Measurements from ENCODE around the gene AP5S1.

Gene AP5S1

DNA sequence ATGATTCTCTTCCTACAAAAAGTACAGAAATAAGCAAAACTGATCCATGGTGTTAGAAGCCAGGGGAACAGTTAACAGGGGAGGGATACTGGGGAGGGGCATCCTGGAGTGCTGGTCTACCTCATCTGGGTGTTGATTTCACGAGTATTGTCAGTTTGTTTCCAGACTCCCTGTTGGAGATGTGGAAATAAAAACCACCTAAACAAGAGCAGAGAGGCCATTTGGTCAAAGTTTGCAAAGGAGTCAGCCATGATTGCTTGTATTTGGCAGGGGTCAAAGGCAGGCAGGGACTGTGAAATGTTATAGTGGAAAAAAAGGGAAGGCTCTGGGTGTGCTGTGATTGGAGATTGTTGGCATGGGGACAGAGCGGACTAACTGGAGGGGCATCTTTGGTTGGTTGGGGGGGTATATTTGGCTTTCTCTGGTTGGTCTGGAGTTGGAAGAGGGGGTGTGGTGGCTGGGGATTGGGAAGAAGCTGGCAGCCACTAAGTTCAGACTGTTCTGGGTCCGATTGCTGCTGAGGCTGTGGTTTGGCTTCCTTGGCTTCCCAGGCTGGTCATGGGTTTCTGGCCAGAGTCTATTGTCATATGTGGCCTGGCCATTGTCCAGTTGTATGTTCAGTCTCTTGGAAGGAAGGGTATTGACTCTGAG, 54.0 kb downstream of the AP5S1 start:
- Histone ChIP-seq H3K36me3 (replicated peaks; ENCODE audit: low read depth, low read length) (peaks cover 26% of the 10 kb centered on the region), H3K4me3 (ENCODE audit: low read length) (no peak overlapping the region), H3K4me1 (ENCODE audit: low read length) (peaks cover 12% of the 10 kb centered on the region), H3K27ac (ENCODE audit: low read length) (no peak overlapping the region), H3K79me2 (ENCODE audit: low read length) (no peaks in the 10 kb centered on the region), H4K20me1 (ENCODE audit: insufficient read depth, low read length) (peaks cover 18% of the 10 kb centered on the region), H2AFZ (ENCODE audit: low read depth, low read length) (no peak overlapping the region), H3K9ac (ENCODE audit: low read length) (no peak overlapping the region), H3K27me3 (ENCODE audit: low read depth, low read length) (no peaks in the 10 kb centered on the region), H3K4me2 (ENCODE audit: low read length) (no peak overlapping the region), H3K9me3 (ENCODE audit: insufficient read depth, low read length) (no peaks in the 10 kb centered on the region)
- no peak for TF ChIP-seq EZH2phosphoT487 (IDR thresholded peaks at IDR 0.05; ENCODE audit: low read depth)
- TF ChIP-seq, protein P1, sequence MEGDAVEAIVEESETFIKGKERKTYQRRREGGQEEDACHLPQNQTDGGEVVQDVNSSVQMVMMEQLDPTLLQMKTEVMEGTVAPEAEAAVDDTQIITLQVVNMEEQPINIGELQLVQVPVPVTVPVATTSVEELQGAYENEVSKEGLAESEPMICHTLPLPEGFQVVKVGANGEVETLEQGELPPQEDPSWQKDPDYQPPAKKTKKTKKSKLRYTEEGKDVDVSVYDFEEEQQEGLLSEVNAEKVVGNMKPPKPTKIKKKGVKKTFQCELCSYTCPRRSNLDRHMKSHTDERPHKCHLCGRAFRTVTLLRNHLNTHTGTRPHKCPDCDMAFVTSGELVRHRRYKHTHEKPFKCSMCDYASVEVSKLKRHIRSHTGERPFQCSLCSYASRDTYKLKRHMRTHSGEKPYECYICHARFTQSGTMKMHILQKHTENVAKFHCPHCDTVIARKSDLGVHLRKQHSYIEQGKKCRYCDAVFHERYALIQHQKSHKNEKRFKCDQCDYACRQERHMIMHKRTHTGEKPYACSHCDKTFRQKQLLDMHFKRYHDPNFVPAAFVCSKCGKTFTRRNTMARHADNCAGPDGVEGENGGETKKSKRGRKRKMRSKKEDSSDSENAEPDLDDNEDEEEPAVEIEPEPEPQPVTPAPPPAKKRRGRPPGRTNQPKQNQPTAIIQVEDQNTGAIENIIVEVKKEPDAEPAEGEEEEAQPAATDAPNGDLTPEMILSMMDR (IDR thresholded peaks at IDR 0.05; ENCODE audit: low read depth, low read length): no peak

DNA sequence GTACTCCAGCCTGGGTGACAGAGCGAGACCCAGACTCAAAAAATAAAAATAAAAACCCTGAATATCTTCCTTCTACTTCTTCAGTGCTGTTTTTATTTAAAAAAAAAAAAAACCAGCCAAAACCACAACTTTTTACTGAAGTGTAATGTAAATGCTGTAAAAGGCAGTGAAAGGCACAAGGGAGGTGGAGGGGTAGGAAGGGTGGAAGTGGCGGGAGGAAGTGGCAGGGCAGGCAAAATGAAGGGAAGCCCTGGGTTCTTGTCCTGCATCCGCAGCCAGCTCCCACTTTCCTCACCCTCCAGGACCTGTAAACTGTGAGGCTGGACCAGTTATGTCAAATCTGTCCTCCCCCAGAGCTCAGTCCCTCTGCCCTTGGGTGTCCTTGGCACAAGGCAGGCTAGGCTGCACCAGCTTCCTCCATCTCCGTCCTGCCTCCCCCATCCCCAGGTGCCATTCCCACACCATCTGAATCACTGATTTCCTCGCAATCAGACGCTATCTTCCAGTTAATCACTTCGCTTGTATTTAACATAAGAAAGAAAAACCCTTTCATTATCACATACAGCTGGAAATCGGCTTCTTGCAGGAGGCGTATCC, 55.1 kb downstream of the AP5S1 start:
- Histone ChIP-seq H3K36me3 (replicated peaks; ENCODE audit: low read depth, low read length) (peaks cover 26% of the 10 kb centered on the region), H3K4me1 (ENCODE audit: low read length) (peaks cover 12% of the 10 kb centered on the region), H3K79me2 (ENCODE audit: low read length) (no peaks in the 10 kb centered on the region), H3K9me3 (ENCODE audit: insufficient read depth, low read length) (no peaks in the 10 kb centered on the region), H3K9ac (ENCODE audit: low read length) (no peak overlapping the region), H3K4me3 (ENCODE audit: low read length) (no peak overlapping the region), H3K4me2 (ENCODE audit: low read length) (no peak overlapping the region), H2AFZ (ENCODE audit: low read depth, low read length) (no peak overlapping the region), H4K20me1 (ENCODE audit: insufficient read depth, low read length) (peaks cover 18% of the 10 kb centered on the region), H3K27me3 (ENCODE audit: low read depth, low read length) (no peaks in the 10 kb centered on the region), H3K27ac (ENCODE audit: low read length) (no peak overlapping the region)
- TF ChIP-seq, protein P1 (IDR thresholded peaks at IDR 0.05; ENCODE audit: low read depth, low read length): no peak
- no peak for TF ChIP-seq EZH2phosphoT487 (IDR thresholded peaks at IDR 0.05; ENCODE audit: low read depth)

DNA sequence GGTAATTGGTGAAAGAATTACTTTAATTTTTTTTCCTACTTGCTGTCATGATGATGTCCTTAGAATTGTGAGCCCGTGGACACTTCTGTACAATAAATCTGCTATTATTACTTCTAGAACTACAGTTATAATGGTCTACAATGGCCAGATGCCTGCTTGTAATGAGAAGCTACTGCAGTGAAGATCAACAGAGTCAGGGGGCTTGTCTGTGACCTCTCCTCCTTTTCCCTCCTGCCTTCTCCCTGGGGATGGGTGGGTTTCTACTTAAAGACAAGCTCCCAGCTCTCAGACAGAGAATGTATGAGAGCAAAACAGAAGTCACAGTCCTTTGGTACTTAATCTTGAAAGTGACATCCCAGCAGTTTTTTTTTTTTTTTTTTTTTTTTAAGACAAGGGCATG, 55.7 kb downstream of the AP5S1 start:
- H3K27ac ChIP-seq (ENCODE audit: low read length): no peak overlapping the region
- no peak overlapping the region for H3K9ac ChIP-seq (ENCODE audit: low read length)
- H3K4me1 ChIP-seq (ENCODE audit: low read length): peaks cover 12% of the 10 kb centered on the region
- no peaks in the 10 kb centered on the region for H3K9me3 ChIP-seq (ENCODE audit: insufficient read depth, low read length)
- no peaks in the 10 kb centered on the region for H3K27me3 ChIP-seq (ENCODE audit: low read depth, low read length)
- H3K4me2 ChIP-seq (ENCODE audit: low read length): no peak overlapping the region
- no peak overlapping the region for H2AFZ ChIP-seq (ENCODE audit: low read depth, low read length)
- peaks cover 18% of the 10 kb centered on the region for H4K20me1 ChIP-seq (ENCODE audit: insufficient read depth, low read length)
- peaks cover 26% of the 10 kb centered on the region for H3K36me3 ChIP-seq (replicated peaks; ENCODE audit: low read depth, low read length)
- TF ChIP-seq, protein P1 (IDR thresholded peaks at IDR 0.05; ENCODE audit: low read depth, low read length): no peak
- TF ChIP-seq EZH2phosphoT487 (IDR thresholded peaks at IDR 0.05; ENCODE audit: low read depth): no peak
- no peak overlapping the region for H3K4me3 ChIP-seq (ENCODE audit: low read length)
- H3K79me2 ChIP-seq (ENCODE audit: low read length): no peaks in the 10 kb centered on the region

DNA sequence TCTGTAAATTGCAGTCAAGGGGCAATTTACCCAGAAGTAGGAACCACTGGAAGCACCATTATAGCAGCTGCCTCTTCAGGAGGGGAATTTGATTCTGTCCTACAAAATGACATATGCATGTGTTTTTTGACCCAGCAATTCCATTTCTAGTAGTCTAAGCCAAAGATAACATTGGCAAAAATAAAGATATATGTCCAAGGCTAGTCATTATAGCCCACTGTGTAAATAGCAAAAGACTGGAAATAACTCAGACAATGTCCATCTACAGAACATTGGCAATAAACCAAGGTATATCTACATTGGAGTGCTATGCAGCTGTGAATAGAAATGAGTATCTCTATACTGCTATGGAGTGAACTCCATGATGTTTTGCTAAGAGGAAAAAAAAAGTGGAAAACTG, 56.3 kb downstream of the AP5S1 start:
- H4K20me1 ChIP-seq (ENCODE audit: insufficient read depth, low read length): peaks cover 18% of the 10 kb centered on the region

More for the DNA sequence above, 56.3 kb downstream of the AP5S1 start:
- no peak overlapping the region for H2AFZ ChIP-seq (ENCODE audit: low read depth, low read length)
- no peak overlapping the region for H3K4me2 ChIP-seq (ENCODE audit: low read length)
- peaks cover 20% of the 10 kb centered on the region for H3K36me3 ChIP-seq (replicated peaks; ENCODE audit: low read depth, low read length)
- no peaks in the 10 kb centered on the region for H3K9me3 ChIP-seq (ENCODE audit: insufficient read depth, low read length)
- no peaks in the 10 kb centered on the region for H3K79me2 ChIP-seq (ENCODE audit: low read length)
- H3K9ac ChIP-seq (ENCODE audit: low read length): no peak overlapping the region
- H3K27ac ChIP-seq (ENCODE audit: low read length): no peak overlapping the region
- H3K27me3 ChIP-seq (ENCODE audit: low read depth, low read length): no peaks in the 10 kb centered on the region
- TF ChIP-seq EZH2phosphoT487 (IDR thresholded peaks at IDR 0.05; ENCODE audit: low read depth): no peak
- TF ChIP-seq, protein P1 (IDR thresholded peaks at IDR 0.05; ENCODE audit: low read depth, low read length): no peak
- no peak overlapping the region for H3K4me3 ChIP-seq (ENCODE audit: low read length)
- H3K4me1 ChIP-seq (ENCODE audit: low read length): peaks cover 12% of the 10 kb centered on the region
